Small intestine (tissue), 7 donors: ENCODE results near the gene MSMP. TPM values are rescaled to one million over a fixed set of nuclear protein-coding genes. Genes with fewer than 3 reads are reported as not detected.

ENCODE experiments used
- DNase-seq, 2 donors: peaks; one replicate each; pipeline versions ENCODE4 v3.0.0 to v3.0.0-alpha.2; 2013
- FAIRE-seq: peaks from 2 replicates; lab custom pipeline; 2012; peaks lifted over from hg19 to GRCh38; lab: Jason Lieb, UNC
- H3K27ac ChIP-seq, 3 donors: one replicate each; pipeline ENCODE4 v1.5.1; 2013; ENCODE audit warnings: low read length in 2 of 3, mild to moderate bottlenecking in 2 of 3, control low read depth in 1 of 3, inconsistent platforms in 1 of 3, low read depth in 1 of 3, moderate library complexity in 1 of 3
- H3K27me3 ChIP-seq, 3 donors: one replicate each; pipeline ENCODE4 v1.6.1; 2013; ENCODE audit warnings: low read length in 3 of 3, inconsistent platforms in 1 of 3; ENCODE audit not compliant: control insufficient read depth in 3 of 3, insufficient read depth in 3 of 3
- H3K36me3 ChIP-seq, 3 donors: one replicate each; pipeline ENCODE4 v1.6.1; 2013; ENCODE audit warnings: low read length in 3 of 3, inconsistent platforms in 1 of 3, low read depth in 1 of 3, mild to moderate bottlenecking in 1 of 3, moderate library complexity in 1 of 3; ENCODE audit not compliant: control insufficient read depth in 3 of 3, insufficient read depth in 2 of 3
- H3K4me1 ChIP-seq, 3 donors: one replicate each; pipeline ENCODE4 v1.6.1; 2013; ENCODE audit warnings: low read length in 2 of 3, inconsistent platforms in 1 of 3, low read depth in 1 of 3, mild to moderate bottlenecking in 1 of 3, moderate library complexity in 1 of 3; ENCODE audit not compliant: control insufficient read depth in 3 of 3, insufficient read depth in 2 of 3
- H3K4me3 ChIP-seq, 3 donors: one replicate each; pipeline ENCODE4 v1.5.1; 2013; ENCODE audit warnings: low read length in 3 of 3, control low read depth in 1 of 3, inconsistent platforms in 1 of 3, low read depth in 1 of 3, mild to moderate bottlenecking in 1 of 3, moderate library complexity in 1 of 3
- H3K9me3 ChIP-seq, 2 donors: one replicate each; pipeline ENCODE4 v1.6.1; 2013; ENCODE audit warnings: low read depth in 1 of 2, low read length in 1 of 2; ENCODE audit not compliant: control insufficient read depth in 2 of 2, insufficient read depth in 1 of 2
- WGBS, 3 donors: extraction: QIAGEN DNeasy Blood & Tissue Kit; methylation state at CpG; one replicate each; pipeline ENCODE4 v1.1.7; 2013; 5-methylcytosine and 5-hydroxymethylcytosine counted together
- polyA plus RNA-seq, 4 donors: library from polyadenylated mRNA; stranded (reverse) in 3 of 4; unstranded in 1 of 4; fragments of 200-250 nt in 3 of 4; fragments of 120-200 nt in 1 of 4; gene quantifications; one replicate each; pipeline versions ENCODE4 v1.2.1 to v1.2.3, GENCODE V29; 2013
- donor health status: healthy with polysubstance abuse.
- donor health status: control.
- donor health status: control.
- donor health status: Bipolar disorder and iron deficiency.
- donor health status: healthy.

The MSMP gene
- polyA plus RNA-seq, 4 donors, result 0.18 to 0.52 TPM; not detected in 2

- peak overlapping the region; percentile 88 to 99 (median 94) for H3K27ac ChIP-seq
- H3K36me3 ChIP-seq, result peaks cover 11 to 42% (median 15%) of the 10 kb centered on the region in 3 donors
- H3K9me3 ChIP-seq, result no peaks in the 10 kb centered on the region
- H3K4me1 ChIP-seq, result peaks cover 0 to 15% (median 11%) of the 10 kb centered on the region in 3 donors
- peak; percentile 77 to 96 for DNase-seq
- no peaks in the 10 kb centered on the region for H3K27me3 ChIP-seq
- FAIRE-seq, result no peak
- 15 to 47% (median 33%) methylated on average over 3 of the region's 3 CpGs for WGBS, 3 donors
- peak overlapping the region; percentile 2 to 99 (median 67) for H3K4me3 ChIP-seq
Measured at GRCh38 chr9:35746583-35746982, 7.5 kb downstream of the MSMP start.

- Histone ChIP-seq H3K36me3 (peaks cover 11 to 42% (median 20%) of the 10 kb centered on the region in 3 donors), H3K4me3 (peak overlapping the region in 2 of 3 donors; percentile 67 to 99), H3K4me1 (peaks cover 0 to 14% (median 11%) of the 10 kb centered on the region in 3 donors), H3K27ac (peak overlapping the region; percentile 10 to 66 (median 33)), H3K27me3 (no peaks in the 10 kb centered on the region), H3K9me3 (no peaks in the 10 kb centered on the region)
- DNase-seq (no peak), FAIRE-seq (no peak)
- 6 to 58% (median 18%) methylated on average over 1 of the region's 1 CpG for WGBS, 3 donors
Measured at GRCh38 chr9:35745569-35745968, 8.5 kb downstream of the MSMP start.

GRCh38 chr9:35743880-35744518, 10.1 kb downstream of the MSMP start:
- H3K4me3 ChIP-seq, result no peak overlapping the region
- H3K36me3 ChIP-seq, result peaks cover 17 to 56% (median 33%) of the 10 kb centered on the region in 3 donors
- whole genome bisulfite sequencing, 3 donors, result 83 to 87% (median 87%) methylated on average over 8 of the region's 8 CpGs
- no peaks in the 10 kb centered on the region for H3K27me3 ChIP-seq
- peak overlapping the region in 1 of 3 donors; percentile 14 for H3K27ac ChIP-seq
- DNase-seq, result no peak
- no peak for FAIRE-seq
- H3K9me3 ChIP-seq, result no peaks in the 10 kb centered on the region
- H3K4me1 ChIP-seq, result peaks cover 0 to 11% (median 7%) of the 10 kb centered on the region in 3 donors

GRCh38 chr9:35743452-35743851, 10.6 kb downstream of the MSMP start:
- no peak overlapping the region for H3K27ac ChIP-seq
- H3K4me3 ChIP-seq, result no peak overlapping the region
- no peaks in the 10 kb centered on the region for H3K9me3 ChIP-seq
- FAIRE-seq (no peak), DNase-seq (no peak)
- peaks cover 0 to 11% (median 7%) of the 10 kb centered on the region in 3 donors for H3K4me1 ChIP-seq
- WGBS, 3 donors, result 56 to 63% (median 62%) methylated on average over 2 of the region's 2 CpGs
- H3K27me3 ChIP-seq, result no peaks in the 10 kb centered on the region
- H3K36me3 ChIP-seq, result peaks cover 19 to 59% (median 38%) of the 10 kb centered on the region in 3 donors

GRCh38 chr9:35741740-35742139, 12.3 kb downstream of the MSMP start:
- Histone ChIP-seq H3K9me3 (no peaks in the 10 kb centered on the region), H3K4me3 (no peak overlapping the region), H3K27me3 (no peaks in the 10 kb centered on the region), H3K27ac (no peak overlapping the region), H3K36me3 (peaks cover 28 to 75% (median 54%) of the 10 kb centered on the region in 3 donors), H3K4me1 (peaks cover 0 to 7% (median 1%) of the 10 kb centered on the region in 3 donors)
- no peak for FAIRE-seq
- WGBS, 3 donors, result 82 to 83% (median 83%) methylated on average over 7 of the region's 7 CpGs
- DNase-seq, result peak in 1 of 2 donors; percentile 43

GRCh38 chr9:35740243-35740642, 13.8 kb downstream of the MSMP start:
- no peaks in the 10 kb centered on the region for H3K27me3 ChIP-seq
- WGBS, 3 donors, result 79 to 92% (median 87%) methylated on average over 6 of the region's 6 CpGs
- DNase-seq, result no peak
- FAIRE-seq, result no peak
- H3K36me3 ChIP-seq, result peaks cover 28 to 87% (median 55%) of the 10 kb centered on the region in 3 donors
- H3K4me1 ChIP-seq, result no peaks in the 10 kb centered on the region
- no peak overlapping the region for H3K4me3 ChIP-seq
- H3K9me3 ChIP-seq, result no peaks in the 10 kb centered on the region
- H3K27ac ChIP-seq, result no peak overlapping the region

- Histone ChIP-seq H3K27me3 (no peaks in the 10 kb centered on the region), H3K9me3 (no peaks in the 10 kb centered on the region), H3K36me3 (peaks cover 28 to 79% (median 58%) of the 10 kb centered on the region in 3 donors), H3K4me3 (no peak overlapping the region), H3K4me1 (peaks cover 0 to 2% (median 0%) of the 10 kb centered on the region in 3 donors), H3K27ac (no peak overlapping the region)
- 81 to 89% (median 87%) methylated on average over 7 of the region's 7 CpGs for WGBS, 3 donors
- no peak for DNase-seq
- FAIRE-seq, result no peak
Measured at GRCh38 chr9:35738924-35739323, 15.2 kb downstream of the MSMP start.

- Histone ChIP-seq H3K27ac (no peak overlapping the region), H3K27me3 (no peaks in the 10 kb centered on the region), H3K4me3 (no peak overlapping the region), H3K9me3 (no peaks in the 10 kb centered on the region), H3K4me1 (peaks cover 0 to 8% (median 0%) of the 10 kb centered on the region in 3 donors), H3K36me3 (peaks cover 22 to 76% (median 57%) of the 10 kb centered on the region in 3 donors)
- no peak for DNase-seq
- WGBS, 3 donors, result 84 to 87% (median 86%) methylated on average over 4 of the region's 4 CpGs
- no peak for FAIRE-seq
Measured at GRCh38 chr9:35738186-35738585, 15.9 kb downstream of the MSMP start.
